Measurements from ENCODE around the gene SLC6A8.

The SLC6A8 gene

GRCh38 chrX:153687121-153688039 is at the start of gene SLC6A8:
SLC6A8 (plus strand) TSS chrX:153687926; CDS start chrX:153688575, 649 bp downstream.
- no peak for DNase-seq (ENCODE audit: low read depth)

GRCh38 chrX:153638041-153638371 is 49.7 kb upstream of the SLC6A8 start:
- DNase-seq (ENCODE audit: low read depth) = no peak

- DNase-seq (ENCODE audit: low read depth) = no peak
Measured at GRCh38 chrX:153638436-153639176, 49.1 kb upstream of the SLC6A8 start.

GRCh38 chrX:153639177-153640044 is 48.3 kb upstream of the SLC6A8 start:
- no peak for DNase-seq (ENCODE audit: low read depth)

- no peak for DNase-seq (ENCODE audit: low read depth)
Measured at GRCh38 chrX:153640045-153640686, 47.6 kb upstream of the SLC6A8 start.

GRCh38 chrX:153640736-153641575 is 46.8 kb upstream of the SLC6A8 start:
- no peak for DNase-seq (ENCODE audit: low read depth)

GRCh38 chrX:153641627-153642026 is 46.1 kb upstream of the SLC6A8 start:
- no peak for DNase-seq (ENCODE audit: low read depth)

GRCh38 chrX:153642051-153642654 is 45.6 kb upstream of the SLC6A8 start:
- no peak for DNase-seq (ENCODE audit: low read depth)

GRCh38 chrX:153642655-153643430 is 44.9 kb upstream of the SLC6A8 start:
- DNase-seq (ENCODE audit: low read depth) = no peak

- DNase-seq (ENCODE audit: low read depth) = no peak
Measured at GRCh38 chrX:153643431-153644351, 44.0 kb upstream of the SLC6A8 start.

- DNase-seq (ENCODE audit: low read depth) = no peak
Measured at GRCh38 chrX:153644356-153645125, 43.2 kb upstream of the SLC6A8 start.

- no peak for DNase-seq (ENCODE audit: low read depth)
Measured at GRCh38 chrX:153645151-153645550, 42.6 kb upstream of the SLC6A8 start.

GRCh38 chrX:153645921-153646488 is 41.7 kb upstream of the SLC6A8 start:
- no peak for DNase-seq (ENCODE audit: low read depth)

- DNase-seq (ENCODE audit: low read depth) = no peak
Measured at GRCh38 chrX:153646620-153647373, 40.9 kb upstream of the SLC6A8 start, which contains the start of gene DUSP9. DUSP9 (plus strand) TSS chrX:153647203; CDS start chrX:153647954, 751 bp downstream.

- DNase-seq (ENCODE audit: low read depth) = no peak
Measured at GRCh38 chrX:153647461-153648357, 40.0 kb upstream of the SLC6A8 start.

Measured in non-pigmented ciliary epithelial cell (primary cell).